Fibroblast of pulmonary artery (primary cell): Measurements from ENCODE around the gene CENPB.

Experiments used
- DNase-seq: peaks from one replicate; pipeline ENCODE4 v3.0.0-alpha.2; 2010; ENCODE audit warnings: low read depth
- H3K4me3 ChIP-seq: replicated peaks from 2 replicates; pipeline ENCODE4 v1.5.1; 2011; ENCODE audit warnings: low read depth, mild to moderate bottlenecking, control low read depth, low read length, moderate library complexity
- TF ChIP-seq, protein P1 (sequence below): IDR thresholded peaks from 2 replicates; pipeline ENCODE4 v1.5.1; 2011; ENCODE audit warnings: mild to moderate bottlenecking, control low read depth, low read length, inconsistent platforms; ENCODE audit errors: missing control alignments

CENPB gene

DNA sequence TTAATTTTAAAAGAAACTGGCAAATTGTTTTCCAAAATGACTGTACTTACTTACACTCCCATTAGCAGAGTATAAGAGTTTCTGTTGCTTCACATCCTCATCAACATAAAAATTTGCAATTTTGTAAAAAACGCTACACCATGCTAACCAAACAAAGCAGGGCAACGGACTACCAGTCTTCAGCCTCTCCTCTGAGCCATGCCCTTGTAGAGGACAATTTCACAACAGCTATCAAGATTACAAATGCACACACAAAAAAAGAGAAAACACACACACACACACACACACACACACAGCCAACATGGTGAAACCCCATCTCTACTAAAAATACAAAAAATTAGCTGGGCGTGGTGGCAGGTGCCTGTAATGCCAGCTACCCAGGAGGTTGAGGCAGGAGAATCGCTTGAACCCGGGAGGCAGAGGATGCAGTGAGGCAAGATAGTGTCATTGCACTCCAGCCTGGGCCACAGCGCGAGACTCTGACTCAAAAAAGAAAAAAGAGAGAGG, 14.9 kb downstream of the CENPB start:
- no peak overlapping the region for H3K4me3 ChIP-seq
- TF ChIP-seq, protein P1, sequence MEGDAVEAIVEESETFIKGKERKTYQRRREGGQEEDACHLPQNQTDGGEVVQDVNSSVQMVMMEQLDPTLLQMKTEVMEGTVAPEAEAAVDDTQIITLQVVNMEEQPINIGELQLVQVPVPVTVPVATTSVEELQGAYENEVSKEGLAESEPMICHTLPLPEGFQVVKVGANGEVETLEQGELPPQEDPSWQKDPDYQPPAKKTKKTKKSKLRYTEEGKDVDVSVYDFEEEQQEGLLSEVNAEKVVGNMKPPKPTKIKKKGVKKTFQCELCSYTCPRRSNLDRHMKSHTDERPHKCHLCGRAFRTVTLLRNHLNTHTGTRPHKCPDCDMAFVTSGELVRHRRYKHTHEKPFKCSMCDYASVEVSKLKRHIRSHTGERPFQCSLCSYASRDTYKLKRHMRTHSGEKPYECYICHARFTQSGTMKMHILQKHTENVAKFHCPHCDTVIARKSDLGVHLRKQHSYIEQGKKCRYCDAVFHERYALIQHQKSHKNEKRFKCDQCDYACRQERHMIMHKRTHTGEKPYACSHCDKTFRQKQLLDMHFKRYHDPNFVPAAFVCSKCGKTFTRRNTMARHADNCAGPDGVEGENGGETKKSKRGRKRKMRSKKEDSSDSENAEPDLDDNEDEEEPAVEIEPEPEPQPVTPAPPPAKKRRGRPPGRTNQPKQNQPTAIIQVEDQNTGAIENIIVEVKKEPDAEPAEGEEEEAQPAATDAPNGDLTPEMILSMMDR: no peak
- no peak for DNase-seq

DNA sequence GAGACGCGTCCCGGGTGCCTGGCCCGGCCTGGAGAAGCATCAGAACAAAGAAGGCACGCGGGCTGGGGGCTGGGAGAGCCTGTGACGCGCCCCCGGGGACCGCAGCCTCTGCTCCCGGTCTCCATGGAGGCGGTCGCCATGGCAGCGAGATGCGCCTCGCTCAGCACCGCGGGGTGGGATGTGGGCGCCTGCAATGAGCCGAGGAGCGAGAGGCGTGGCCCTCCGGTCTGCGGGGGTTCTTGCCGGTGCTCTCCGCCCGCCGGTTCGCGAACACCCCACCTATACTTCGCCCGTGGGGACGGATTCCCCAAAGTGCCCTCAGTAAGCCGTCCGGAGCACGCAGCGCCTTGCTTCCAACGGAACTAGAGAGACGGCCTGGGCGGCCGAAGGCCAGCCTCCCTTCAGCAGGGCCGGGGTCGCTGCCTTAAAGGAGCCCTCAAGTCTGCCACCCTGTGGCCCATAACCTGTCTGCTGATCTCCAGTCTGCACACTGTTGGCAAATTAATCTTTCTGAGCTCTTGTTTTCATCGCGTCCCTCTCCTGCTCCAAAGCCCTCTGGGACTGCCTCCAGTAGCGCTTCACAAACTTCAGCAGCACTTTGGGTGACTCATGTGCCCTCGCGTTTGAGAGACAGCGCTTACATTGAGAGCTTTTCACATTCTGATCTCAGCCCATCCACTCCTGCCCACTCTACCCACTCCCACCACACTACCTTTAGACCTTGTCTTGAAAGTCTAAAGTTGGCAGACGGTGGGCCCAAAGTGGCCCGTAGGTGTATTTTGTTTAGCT, 18.0 kb downstream of the CENPB start:
- TF ChIP-seq, protein P1: peak; percentile 44
- DNase-seq: peak; percentile 73
- peak overlapping the region; percentile 72 for H3K4me3 ChIP-seq

DNA sequence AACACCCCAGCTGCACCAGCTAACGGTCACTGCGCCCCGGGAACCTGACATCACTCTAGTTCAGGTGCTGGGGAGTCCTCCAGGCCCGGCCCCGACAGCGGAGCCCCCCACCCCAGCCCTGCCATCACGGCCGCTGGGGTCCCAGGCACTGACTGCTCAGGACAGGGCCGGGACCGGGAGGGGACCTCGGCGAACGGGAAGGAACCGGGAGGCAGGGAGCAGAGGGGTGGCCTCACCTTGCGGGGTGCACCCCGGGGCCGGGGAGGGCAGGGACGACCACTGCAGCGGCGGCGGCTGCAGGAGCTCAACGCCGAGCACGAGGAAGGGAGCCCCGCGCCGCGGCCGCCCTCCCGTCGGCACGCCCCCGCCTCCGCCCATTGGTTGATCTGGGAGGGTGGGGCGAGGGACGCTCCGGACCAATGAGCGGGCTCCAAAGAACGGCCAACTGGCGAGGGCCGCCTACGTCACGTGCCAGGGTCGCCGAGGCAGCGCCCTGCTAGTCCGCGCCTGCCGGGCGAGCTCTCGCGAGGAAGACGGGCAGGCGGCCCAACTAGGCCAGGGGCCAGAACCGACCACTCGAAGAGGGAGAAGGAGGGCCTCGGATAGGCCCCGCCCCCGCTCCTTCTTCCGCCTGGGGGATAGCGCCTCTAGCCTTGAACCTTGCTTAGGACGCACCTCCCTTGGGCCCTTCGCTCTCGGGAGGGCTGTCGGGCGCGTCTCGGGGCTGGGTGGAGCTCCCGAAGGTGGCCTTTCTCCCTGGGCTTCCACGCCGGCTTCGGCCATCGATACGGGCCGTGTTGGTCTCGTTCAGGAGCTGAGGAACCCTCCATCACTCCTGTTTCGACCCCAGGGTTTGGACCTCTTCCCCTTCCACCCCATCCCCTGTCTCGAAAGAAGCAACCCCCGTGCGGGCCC, 18.9 kb downstream of the CENPB start, which contains the start of gene ADISSP:
TSS of gene ADISSP (minus strand) at position 327 of the 915 bp plus-strand sequence. CDS start 7,653 bp downstream, outside the sequence.
- peak; percentile 99 for DNase-seq
- TF ChIP-seq, protein P1: peak; percentile 3
- H3K4me3 ChIP-seq: peak within 1 kb of the TSS; percentile 72

DNA sequence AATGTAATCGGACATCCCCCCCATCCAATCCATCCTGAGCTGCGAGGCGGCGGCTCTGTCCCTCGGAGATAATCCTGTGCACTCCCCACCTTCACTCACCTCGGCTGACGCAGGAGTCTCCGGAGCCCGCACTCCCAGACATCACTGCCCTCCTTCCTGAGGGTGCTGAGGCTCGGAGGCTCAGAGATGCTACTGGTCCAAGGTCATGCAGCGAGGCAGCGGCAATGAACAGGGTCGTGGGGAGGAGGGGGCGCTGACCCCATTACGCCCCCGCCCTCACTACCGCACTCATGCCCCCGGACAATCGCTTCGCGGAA, 19.5 kb downstream of the CENPB start:
- peak overlapping the region; percentile 72 for H3K4me3 ChIP-seq
- TF ChIP-seq, protein P1: no peak
- no peak for DNase-seq

DNA sequence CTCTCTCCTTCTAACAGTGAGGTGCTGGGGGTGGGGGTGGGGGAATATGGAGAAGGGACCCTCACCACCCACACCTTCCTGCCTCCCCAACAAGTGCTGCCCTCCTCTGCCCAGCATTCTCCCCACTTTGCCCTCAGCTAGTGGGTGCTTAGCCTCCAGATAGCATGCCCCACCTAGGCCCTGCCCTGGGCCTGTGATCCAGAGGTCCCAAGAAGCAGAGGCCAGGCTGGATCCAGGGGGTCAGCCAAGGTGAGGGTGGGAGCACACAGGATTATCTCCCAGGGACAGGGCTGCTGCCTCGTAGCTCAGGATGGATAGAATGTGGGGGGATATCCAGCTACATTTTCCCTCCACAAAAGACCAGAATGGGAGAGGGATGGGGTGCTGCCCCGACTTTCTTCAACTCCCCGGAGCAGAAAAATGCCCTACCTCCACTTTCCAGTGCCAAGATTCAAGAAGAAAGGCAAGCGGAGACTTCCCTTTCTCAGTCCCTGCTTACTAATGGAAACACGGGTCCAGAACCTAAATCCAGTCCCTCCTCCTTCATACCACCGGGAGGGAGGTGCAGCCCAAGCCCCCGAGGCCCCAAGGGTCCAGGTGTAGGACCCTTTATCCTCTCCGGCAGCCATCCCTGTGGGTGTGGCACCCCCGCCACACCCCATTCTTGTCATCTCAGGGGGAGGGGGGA, 20.0 kb downstream of the CENPB start:
- H3K4me3 ChIP-seq: peak overlapping the region; percentile 72
- DNase-seq: no peak
- TF ChIP-seq, protein P1: no peak

DNA sequence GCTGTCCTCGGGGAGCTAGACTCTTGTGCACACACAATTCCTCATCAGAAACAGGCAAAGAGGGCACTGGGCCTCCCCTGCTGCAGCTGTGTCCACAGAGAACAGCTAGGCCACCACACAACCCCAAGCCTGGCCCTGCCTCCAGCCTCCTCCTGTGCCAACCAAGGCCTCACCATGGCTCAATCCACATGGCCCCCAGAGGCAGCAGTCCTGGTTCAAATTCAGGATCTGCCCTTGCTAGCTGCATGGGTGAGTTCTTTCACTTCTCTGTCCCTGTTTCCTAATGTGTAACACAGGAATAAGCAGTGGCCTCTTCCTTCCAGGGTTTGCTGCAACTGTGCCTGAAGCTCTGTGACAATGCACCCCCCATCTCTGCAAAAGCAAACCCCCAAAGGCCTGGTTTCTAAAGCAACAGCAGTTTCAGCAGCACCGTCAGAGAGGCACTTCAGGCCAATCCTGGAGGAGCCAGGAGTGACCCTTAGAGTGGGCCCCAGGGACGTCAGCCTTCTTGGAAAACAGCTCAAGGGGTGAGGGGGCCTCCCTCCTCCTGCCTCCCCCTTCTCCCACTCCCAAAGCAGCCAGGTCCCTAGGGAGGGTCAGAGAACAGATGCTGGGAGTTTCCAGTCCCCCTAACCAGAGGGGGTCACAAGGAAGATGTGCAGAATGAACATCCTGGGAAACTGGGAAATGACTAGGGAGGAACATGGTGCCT, 21.2 kb downstream of the CENPB start:
- TF ChIP-seq, protein P1: no peak
- no peak overlapping the region for H3K4me3 ChIP-seq
- DNase-seq: no peak
